GM12878 (cell line): Measurements from ENCODE around the gene NDC1. TPM values are rescaled to one million over a fixed set of nuclear protein-coding genes. Genes with fewer than 3 reads are reported as not detected.

Experiments
- ATAC-seq: fragments of 200-7000 bp; cut with Tn5 transposase; 3 replicates; pipeline ENCODE4 v1.9.1; 2020; ENCODE audit warnings: mild to moderate bottlenecking, moderate library complexity
- BruUV-seq: library from RNA; stranded (reverse); fragments of 400-500 nt; replicated peaks from 2 replicates; lab custom pipeline; 2021; lab: Mats Ljungman, UMichigan
- CTCF ChIA-PET: fragments of 300-600 bp; sonication (Branson Sonifier 250); formaldehyde crosslinking; extraction: SDS; loops from one replicate; lab custom pipeline; 2021; ENCODE audit warnings: inconsistent platforms; lab: Yijun Ruan, JAX
- POLR2A ChIA-PET: fragments of 350-600 bp; formaldehyde crosslinking; extraction: SDS; loops from one replicate; lab custom pipeline; 2021; ENCODE audit warnings: inconsistent platforms; lab: Charles Lee
- RAD21 ChIA-PET: fragments of 300-600 bp; sonication (Branson Sonifier 250); formaldehyde crosslinking; loops from one replicate; lab custom pipeline; 2023; ENCODE audit warnings: antibody characterized with exemption; ENCODE audit not compliant: unreplicated experiment; lab: Charles Lee
- SMC1A ChIA-PET: fragments of 300-600 bp; sonication (Branson Sonifier 250); formaldehyde crosslinking; loops from one replicate; lab custom pipeline; 2023; ENCODE audit not compliant: unreplicated experiment, uncharacterized antibody; lab: Charles Lee
- DNase-seq: peaks from one replicate; pipeline ENCODE4 v3.0.0-alpha.2; 2011; ENCODE audit warnings: low read depth, low spot score
- FAIRE-seq: peaks from 3 replicates; lab custom pipeline; 2011; peaks lifted over from hg19 to GRCh38; lab: Jason Lieb, UNC
- H2AFZ ChIP-seq: 2 replicates; pipeline ENCODE4 v1.6.0; 2011; ENCODE audit warnings: low read depth, low read length, control low read depth; ENCODE audit not compliant: control insufficient read depth
- H3K27ac ChIP-seq: 2 replicates; pipeline ENCODE4 v1.5.1; 2011; ENCODE audit warnings: control low read depth; ENCODE audit not compliant: control insufficient read depth, insufficient read depth
- H3K27me3 ChIP-seq, 2 experiments: replicated peaks in 1 of 2; 2 replicates each; pipeline versions ENCODE4 v1.6.0 to v1.6.1; 2011; ENCODE audit warnings: low read length in 1 of 2; ENCODE audit not compliant: control insufficient read depth in 2 of 2, insufficient read depth in 2 of 2
- H3K36me3 ChIP-seq, 2 experiments: 2 replicates each; pipeline ENCODE4 v1.5.1; 2011; ENCODE audit warnings: low read length in 1 of 2; ENCODE audit not compliant: control insufficient read depth in 2 of 2, insufficient read depth in 2 of 2
- H3K4me1 ChIP-seq: 2 replicates; pipeline ENCODE4 v1.6.1; 2011; ENCODE audit warnings: mild to moderate bottlenecking, low read length, moderate library complexity, mixed read lengths; ENCODE audit not compliant: control insufficient read depth, insufficient read depth
- H3K4me2 ChIP-seq: 2 replicates; pipeline ENCODE4 v1.6.0; 2011; ENCODE audit warnings: control low read depth; ENCODE audit not compliant: control insufficient read depth, insufficient read depth
- H3K4me3 ChIP-seq: fragments of 200-600 bp; sonication (generic); 2 replicates; pipeline ENCODE4 v1.5.1; 2016
- H3K79me2 ChIP-seq: 2 replicates; pipeline ENCODE4 v1.6.0; 2011; ENCODE audit warnings: low read length; ENCODE audit not compliant: control insufficient read depth, insufficient read depth
- H3K9ac ChIP-seq: 2 replicates; pipeline ENCODE4 v1.8.0; 2011; ENCODE audit warnings: low read length, control low read depth, mixed read lengths; ENCODE audit not compliant: control insufficient read depth, insufficient read depth
- H3K9me3 ChIP-seq: replicated peaks from 3 replicates; pipeline ENCODE4 v1.5.1; 2011; ENCODE audit warnings: mild to moderate bottlenecking, low read length; ENCODE audit not compliant: control insufficient read depth, insufficient read depth
- H4K20me1 ChIP-seq: 2 replicates; pipeline ENCODE4 v1.6.0; 2011; ENCODE audit not compliant: control insufficient read depth, insufficient read depth
- KDM1A ChIP-seq: fragments of 200-600 bp; sonication (generic); IDR thresholded peaks from 2 replicates; pipeline ENCODE4 v1.6.1; 2016; ENCODE audit warnings: borderline replicate concordance
- MEF2A ChIP-seq: IDR thresholded peaks from 2 replicates; pipeline ENCODE4 v1.6.1; 2011; ENCODE audit warnings: low read depth, mild to moderate bottlenecking, low read length, moderate library complexity; ENCODE audit not compliant: insufficient read depth
- TCF7 ChIP-seq: IDR thresholded peaks from 2 replicates; pipeline ENCODE4 v1.6.1; 2014; ENCODE audit warnings: antibody characterized with exemption, borderline replicate concordance
- WGBS: methylation state at CpG from one replicate; pipeline ENCODE4 v1.1.6; 2016; ENCODE audit warnings: low lambda C conversion rate; ENCODE audit not compliant: insufficient replicate concordance, insufficient coverage; ENCODE audit errors: missing lambda C conversion rate; 5-methylcytosine and 5-hydroxymethylcytosine counted together
- in situ Hi-C: fragments of 300-500 bp; cut with MboI; formaldehyde crosslinking; loops from 9 replicates; pipeline ENCODE4 v1.14.3; 2018; ENCODE audit warnings: mixed read lengths
- intact Hi-C: fragments of 100-400 bp; cut with micrococcal nuclease; formaldehyde crosslinking; loops from one replicate; pipeline ENCODE4 v1.14.2; 2022; ENCODE audit not compliant: unreplicated experiment
- polyA plus RNA-seq, 11 experiments: library from polyadenylated mRNA; depleted of rRNA in 4 of 11; unstranded in 6 of 11; stranded (reverse) in 5 of 11; fragments of >200 nt; fragmentation: Nextera tagmentation in 4 of 11; fragmentation: Illumina TruSeq in 1 of 11; extraction: Ambion mirVana in 4 of 11; extraction: Trizol in 1 of 11; gene quantifications; 1 replicate in 1 of 11; 2 replicates in 10 of 11; pipeline versions ENCODE4 v1.2.1 to v1.2.3, GENCODE V29; 2011 to 2016; ENCODE audit warnings: inconsistent platforms in 2 of 11, missing spikeins in 2 of 11, low read depth in 1 of 11
- total RNA-seq, 4 experiments: library from RNA; depleted of rRNA in 3 of 4; stranded (reverse); fragments of >200 nt in 3 of 4; fragmentation: Illumina TruSeq in 1 of 4; extraction: Trizol in 1 of 4; gene quantifications; 2 replicates each; pipeline versions ENCODE4 v1.2.1 to v1.2.3, GENCODE V29; 2013 to 2021
- TF ChIP-seq, protein P1 (sequence below): fragments of 450-650 bp; formaldehyde crosslinking; IDR thresholded peaks from 2 replicates; pipeline ENCODE4 v1.4.0; 2022; ENCODE audit warnings: mild to moderate bottlenecking, moderate library complexity

Gene NDC1
- total and polyA plus RNA-seq, 10 of the 15 experiments (the other 5 are each of a cell fraction or from before 2014, with no cell fraction given) = 20.2 to 77.6 (median 47.1) TPM

DNA sequence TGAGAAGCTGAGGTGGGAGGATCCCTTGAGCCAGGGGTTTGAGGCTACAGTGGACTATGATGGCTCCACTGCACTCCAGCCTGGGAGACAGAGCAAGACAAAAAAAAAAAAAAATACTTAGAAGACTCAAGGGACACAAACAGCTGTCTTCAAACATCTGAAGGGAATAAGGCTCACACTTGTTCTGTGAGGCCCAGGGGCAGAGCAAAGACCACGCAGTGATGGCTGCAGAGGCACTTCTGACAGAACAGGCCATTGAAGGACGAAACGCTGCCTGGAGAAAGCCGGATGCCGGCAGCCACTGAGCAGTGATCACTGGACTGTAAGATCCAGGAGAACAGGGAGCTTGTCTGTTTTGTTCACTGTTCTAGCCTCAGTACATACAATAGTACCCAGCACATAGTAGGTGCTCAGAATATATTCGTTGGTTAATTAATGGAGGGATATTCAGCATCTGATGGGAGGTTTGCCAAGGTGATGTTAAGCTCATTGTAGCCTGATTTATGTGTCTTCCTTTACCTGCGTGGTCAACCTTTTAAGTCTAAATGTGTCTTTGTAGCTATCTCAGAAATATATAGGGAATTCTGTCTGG, 12.1 kb upstream of the NDC1 start:
- no peak overlapping the region for H3K9ac ChIP-seq
- H3K79me2 ChIP-seq = no peaks in the 10 kb centered on the region
- ATAC-seq (no peak), FAIRE-seq (no peak), DNase-seq (no peak)
- no peaks in the 10 kb centered on the region for H4K20me1 ChIP-seq
- no peaks in the 10 kb centered on the region for H3K9me3 ChIP-seq
- H3K4me1 ChIP-seq = no peaks in the 10 kb centered on the region
- in situ Hi-C loops = loop anchor here (25.0 kb wide), 1 partner anchor 212 kb away; the partner anchor contains the start of genes TCEANC2 and TMEM59
- CTCF ChIA-PET = interaction anchor here (0.7 to 4.1 kb wide), 4 partner anchors 10 to 465 kb away, joined by 3 to 29 read pairs (median 3); no protein-coding TSS in a partner anchor
- H3K27me3 ChIP-seq = no peaks in the 10 kb centered on the region
- no peak overlapping the region for H3K4me3 ChIP-seq
- intact Hi-C loops = no loop called here
- BruUV-seq = no TSS peak
- no peak overlapping the region for H3K4me2 ChIP-seq
- POLR2A ChIA-PET = no interaction called here
- no peak overlapping the region for H2AFZ ChIP-seq
- no peak overlapping the region for H3K27ac ChIP-seq
- TF ChIP-seq, protein P1, sequence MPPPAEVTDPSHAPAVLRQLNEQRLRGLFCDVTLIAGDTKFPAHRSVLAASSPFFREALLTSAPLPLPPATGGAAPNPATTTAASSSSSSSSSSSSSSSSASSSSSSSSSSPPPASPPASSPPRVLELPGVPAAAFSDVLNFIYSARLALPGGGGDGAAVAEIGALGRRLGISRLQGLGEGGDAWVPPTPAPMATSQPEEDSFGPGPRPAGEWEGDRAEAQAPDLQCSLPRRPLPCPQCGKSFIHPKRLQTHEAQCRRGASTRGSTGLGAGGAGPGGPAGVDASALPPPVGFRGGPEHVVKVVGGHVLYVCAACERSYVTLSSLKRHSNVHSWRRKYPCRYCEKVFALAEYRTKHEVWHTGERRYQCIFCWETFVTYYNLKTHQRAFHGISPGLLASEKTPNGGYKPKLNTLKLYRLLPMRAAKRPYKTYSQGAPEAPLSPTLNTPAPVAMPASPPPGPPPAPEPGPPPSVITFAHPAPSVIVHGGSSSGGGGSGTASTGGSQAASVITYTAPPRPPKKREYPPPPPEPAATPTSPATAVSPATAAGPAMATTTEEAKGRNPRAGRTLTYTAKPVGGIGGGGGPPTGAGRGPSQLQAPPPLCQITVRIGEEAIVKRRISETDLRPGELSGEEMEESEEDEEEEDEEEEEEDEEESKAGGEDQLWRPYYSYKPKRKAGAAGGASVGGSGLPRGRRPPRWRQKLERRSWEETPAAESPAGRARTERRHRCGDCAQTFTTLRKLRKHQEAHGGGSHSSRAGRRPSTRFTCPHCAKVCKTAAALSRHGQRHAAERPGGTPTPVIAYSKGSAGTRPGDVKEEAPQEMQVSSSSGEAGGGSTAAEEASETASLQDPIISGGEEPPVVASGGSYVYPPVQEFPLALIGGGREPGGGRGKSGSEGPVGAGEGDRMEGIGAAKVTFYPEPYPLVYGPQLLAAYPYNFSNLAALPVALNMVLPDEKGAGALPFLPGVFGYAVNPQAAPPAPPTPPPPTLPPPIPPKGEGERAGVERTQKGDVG = no peak
- no peak for TF ChIP-seq TCF7
- TF ChIP-seq KDM1A = no peak
- no peak for TF ChIP-seq MEF2A
- WGBS = 90% methylated on average over 7 of the region's 7 CpGs
- RAD21 ChIA-PET = interaction anchor here (2.5 kb wide), 1 partner anchor 11 kb away, joined by 12 read pairs; no protein-coding TSS in a partner anchor
- SMC1A ChIA-PET = interaction anchor here (1.2 to 2.6 kb wide), 3 partner anchors 10 to 99 kb away, joined by 5 to 14 read pairs (median 10); no protein-coding TSS in a partner anchor
- H3K36me3 ChIP-seq = no peaks in the 10 kb centered on the region; a peak in 2 of 4 replicates
